ENCODE measurements around the gene HK2. TPM values are rescaled to one million over a fixed set of nuclear protein-coding genes. Genes with fewer than 3 reads are reported as not detected.
A peak's percentile ranks its signal among the peaks of the same experiment; 100 is the strongest.
"Not testable (repeated sequence)": the region's sequence is repeated elsewhere in the genome, so short reads cannot be mapped to it uniquely, and the experiment has no call there.

Gene HK2
- 10 to 100 TPM; 42.6 to 44.7 TPM for total RNA-seq

GRCh38 chr2:74833418-74834233, at the start of gene HK2:
Gene HK2 (plus strand): TSS chr2:74834127. CDS start chr2:74834581, 454 bp downstream.
- CTCF ChIA-PET: interaction anchor here (1.1 to 8.1 kb wide), 5 partner anchors 15 to 442 kb away, joined by 4 to 87 read pairs (median 6); no protein-coding TSS in a partner anchor
- peaks cover 8% of the 10 kb centered on the region for H3K27me3 Mint-ChIP-seq (ENCODE audit: low read depth)
- peaks cover 50% of the 10 kb centered on the region for H3K4me1 Mint-ChIP-seq (ENCODE audit: low read depth)

GRCh38 chr2:74789271-74789670, 44.7 kb upstream of the HK2 start:
- H3K4me1 Mint-ChIP-seq (ENCODE audit: low read depth): no peaks in the 10 kb centered on the region
- POLR2A ChIA-PET: no interaction called here
- CTCF ChIA-PET: no interaction called here
- ATAC-seq: no peak
- no peak overlapping the region for H3K4me3 Mint-ChIP-seq
- H3K9me3 Mint-ChIP-seq (ENCODE audit: insufficient read depth): peaks cover 12% of the 10 kb centered on the region
- no peak overlapping the region for H3K27ac Mint-ChIP-seq
- H3K36me3 Mint-ChIP-seq (ENCODE audit: low read depth): no peaks in the 10 kb centered on the region
- H3K27me3 Mint-ChIP-seq (ENCODE audit: low read depth): peaks cover 2% of the 10 kb centered on the region
- no peak for DNase-seq

More at GRCh38 chr2:74833418-74834233, at the start of gene HK2:
- Mint-ChIP-seq H3K9me3 (ENCODE audit: insufficient read depth) (no peaks in the 10 kb centered on the region), H3K27ac (peak within 1 kb of the TSS; percentile 93), H3K4me3 (peak within 1 kb of the TSS; percentile 94), H3K36me3 (ENCODE audit: low read depth) (peaks cover 18% of the 10 kb centered on the region)
- DNase-seq (peak; percentile 87), ATAC-seq (peak; percentile 89)
- POLR2A ChIA-PET: interaction anchor here (1.9 to 2.3 kb wide), 2 partner anchors 10 to 12 kb away, joined by 4 to 11 read pairs; no protein-coding TSS in a partner anchor

GRCh38 chr2:74792282-74792681, 41.6 kb upstream of the HK2 start:
- Mint-ChIP-seq H3K27me3 (ENCODE audit: low read depth) (no peaks in the 10 kb centered on the region), H3K4me1 (ENCODE audit: low read depth) (no peaks in the 10 kb centered on the region), H3K9me3 (ENCODE audit: insufficient read depth) (peaks cover 12% of the 10 kb centered on the region), H3K4me3 (no peak overlapping the region), H3K27ac (no peak overlapping the region), H3K36me3 (ENCODE audit: low read depth) (no peaks in the 10 kb centered on the region)
- ChIA-PET POLR2A (no interaction called here), CTCF (no interaction called here)
- DNase-seq (no peak), ATAC-seq (no peak)

GRCh38 chr2:74794878-74795277, 39.0 kb upstream of the HK2 start:
- CTCF ChIA-PET; H3K36me3 Mint-ChIP-seq (ENCODE audit: low read depth); H3K9me3 Mint-ChIP-seq (ENCODE audit: insufficient read depth); DNase-seq; H3K27me3 Mint-ChIP-seq (ENCODE audit: low read depth); POLR2A ChIA-PET; H3K27ac Mint-ChIP-seq; H3K4me3 Mint-ChIP-seq; H3K4me1 Mint-ChIP-seq (ENCODE audit: low read depth); ATAC-seq: not testable (repeated sequence)

- Mint-ChIP-seq H3K27ac (no peak overlapping the region), H3K9me3 (ENCODE audit: insufficient read depth) (no peaks in the 10 kb centered on the region), H3K36me3 (ENCODE audit: low read depth) (no peaks in the 10 kb centered on the region), H3K27me3 (ENCODE audit: low read depth) (peaks cover 22% of the 10 kb centered on the region), H3K4me3 (no peak overlapping the region), H3K4me1 (ENCODE audit: low read depth) (no peaks in the 10 kb centered on the region)
- CTCF ChIA-PET: no interaction called here
- POLR2A ChIA-PET: no interaction called here
- no peak for DNase-seq
- ATAC-seq: no peak
These were observed 27.5 kb upstream of the HK2 start for GRCh38 chr2:74806355-74806839.

GRCh38 chr2:74806920-74807319, 27.0 kb upstream of the HK2 start:
- no peaks in the 10 kb centered on the region for H3K9me3 Mint-ChIP-seq (ENCODE audit: insufficient read depth)
- CTCF ChIA-PET: no interaction called here
- no peak for DNase-seq

GRCh38 chr2:74812787-74813590, 20.9 kb upstream of the HK2 start:
- DNase-seq (no peak), ATAC-seq (no peak)
- POLR2A ChIA-PET: no interaction called here
- no peak overlapping the region for H3K4me3 Mint-ChIP-seq
- no peak overlapping the region for H3K27ac Mint-ChIP-seq
- peaks cover 9% of the 10 kb centered on the region for H3K4me1 Mint-ChIP-seq (ENCODE audit: low read depth)
- H3K9me3 Mint-ChIP-seq (ENCODE audit: insufficient read depth): no peaks in the 10 kb centered on the region
- CTCF ChIA-PET: interaction anchor here (1.2 to 1.3 kb wide), 2 partner anchors 24 to 122 kb away, joined by 3 read pairs; no protein-coding TSS in a partner anchor
- H3K27me3 Mint-ChIP-seq (ENCODE audit: low read depth): peaks cover 48% of the 10 kb centered on the region
- no peaks in the 10 kb centered on the region for H3K36me3 Mint-ChIP-seq (ENCODE audit: low read depth)

More at GRCh38 chr2:74806920-74807319, 27.0 kb upstream of the HK2 start:
- POLR2A ChIA-PET: no interaction called here
- ATAC-seq: no peak
- Mint-ChIP-seq H3K27ac (no peak overlapping the region), H3K36me3 (ENCODE audit: low read depth) (no peaks in the 10 kb centered on the region), H3K4me3 (no peak overlapping the region), H3K4me1 (ENCODE audit: low read depth) (no peaks in the 10 kb centered on the region), H3K27me3 (ENCODE audit: low read depth) (peaks cover 22% of the 10 kb centered on the region)

GRCh38 chr2:74814102-74814501, 19.8 kb upstream of the HK2 start:
- POLR2A ChIA-PET: no interaction called here
- H3K4me1 Mint-ChIP-seq (ENCODE audit: low read depth): peaks cover 9% of the 10 kb centered on the region

GRCh38 chr2:74815941-74816340, 18.0 kb upstream of the HK2 start:
- peaks cover 20% of the 10 kb centered on the region for H3K4me1 Mint-ChIP-seq (ENCODE audit: low read depth)
- H3K9me3 Mint-ChIP-seq (ENCODE audit: insufficient read depth): no peaks in the 10 kb centered on the region
- H3K27ac Mint-ChIP-seq: no peak overlapping the region
- no peaks in the 10 kb centered on the region for H3K36me3 Mint-ChIP-seq (ENCODE audit: low read depth)
- ChIA-PET POLR2A (no interaction called here), CTCF (interaction anchor here (0.6 to 0.8 kb wide), 2 partner anchors 32 to 128 kb away, joined by 3 read pairs; no protein-coding TSS in a partner anchor)
- no peak for DNase-seq
- H3K27me3 Mint-ChIP-seq (ENCODE audit: low read depth): peaks cover 42% of the 10 kb centered on the region
- ATAC-seq: no peak
- no peak overlapping the region for H3K4me3 Mint-ChIP-seq

More at GRCh38 chr2:74814102-74814501, 19.8 kb upstream of the HK2 start:
- CTCF ChIA-PET: interaction anchor here (1.2 to 1.3 kb wide), 2 partner anchors 23 to 123 kb away, joined by 3 read pairs; no protein-coding TSS in a partner anchor
- Mint-ChIP-seq H3K4me3 (no peak overlapping the region), H3K27me3 (ENCODE audit: low read depth) (peaks cover 48% of the 10 kb centered on the region), H3K9me3 (ENCODE audit: insufficient read depth) (no peaks in the 10 kb centered on the region), H3K36me3 (ENCODE audit: low read depth) (no peaks in the 10 kb centered on the region), H3K27ac (no peak overlapping the region)
- ATAC-seq (no peak), DNase-seq (no peak)

- Mint-ChIP-seq H3K4me3 (no peak overlapping the region), H3K36me3 (ENCODE audit: low read depth) (no peaks in the 10 kb centered on the region), H3K4me1 (ENCODE audit: low read depth) (peaks cover 20% of the 10 kb centered on the region), H3K27me3 (ENCODE audit: low read depth) (peaks cover 36% of the 10 kb centered on the region), H3K9me3 (ENCODE audit: insufficient read depth) (no peaks in the 10 kb centered on the region), H3K27ac (no peak overlapping the region)
- ChIA-PET POLR2A (no interaction called here), CTCF (interaction anchor here (0.6 kb wide), 1 partner anchor 31 kb away, joined by 3 read pairs; no protein-coding TSS in a partner anchor)
- no peak for ATAC-seq
- no peak for DNase-seq
These were observed 17.2 kb upstream of the HK2 start for GRCh38 chr2:74816540-74817303.

- ATAC-seq (no peak), DNase-seq (no peak)
- ChIA-PET CTCF (no interaction called here), POLR2A (no interaction called here)
- Mint-ChIP-seq H3K27ac (no peak overlapping the region), H3K36me3 (ENCODE audit: low read depth) (no peaks in the 10 kb centered on the region), H3K4me3 (no peak overlapping the region), H3K4me1 (ENCODE audit: low read depth) (peaks cover 20% of the 10 kb centered on the region), H3K9me3 (ENCODE audit: insufficient read depth) (no peaks in the 10 kb centered on the region), H3K27me3 (ENCODE audit: low read depth) (peaks cover 32% of the 10 kb centered on the region)
These were observed 16.6 kb upstream of the HK2 start for GRCh38 chr2:74817304-74817675.
